EH (cell line): ENCODE data around the gene COL18A1.
A peak's percentile ranks its signal among the peaks of the same experiment; 100 is the strongest.

Experiments used
- DNase-seq: peaks from one replicate; pipeline ENCODE4 v3.0.0-alpha.2; 2015; ENCODE audit warnings: low read depth

The COL18A1 gene

DNA sequence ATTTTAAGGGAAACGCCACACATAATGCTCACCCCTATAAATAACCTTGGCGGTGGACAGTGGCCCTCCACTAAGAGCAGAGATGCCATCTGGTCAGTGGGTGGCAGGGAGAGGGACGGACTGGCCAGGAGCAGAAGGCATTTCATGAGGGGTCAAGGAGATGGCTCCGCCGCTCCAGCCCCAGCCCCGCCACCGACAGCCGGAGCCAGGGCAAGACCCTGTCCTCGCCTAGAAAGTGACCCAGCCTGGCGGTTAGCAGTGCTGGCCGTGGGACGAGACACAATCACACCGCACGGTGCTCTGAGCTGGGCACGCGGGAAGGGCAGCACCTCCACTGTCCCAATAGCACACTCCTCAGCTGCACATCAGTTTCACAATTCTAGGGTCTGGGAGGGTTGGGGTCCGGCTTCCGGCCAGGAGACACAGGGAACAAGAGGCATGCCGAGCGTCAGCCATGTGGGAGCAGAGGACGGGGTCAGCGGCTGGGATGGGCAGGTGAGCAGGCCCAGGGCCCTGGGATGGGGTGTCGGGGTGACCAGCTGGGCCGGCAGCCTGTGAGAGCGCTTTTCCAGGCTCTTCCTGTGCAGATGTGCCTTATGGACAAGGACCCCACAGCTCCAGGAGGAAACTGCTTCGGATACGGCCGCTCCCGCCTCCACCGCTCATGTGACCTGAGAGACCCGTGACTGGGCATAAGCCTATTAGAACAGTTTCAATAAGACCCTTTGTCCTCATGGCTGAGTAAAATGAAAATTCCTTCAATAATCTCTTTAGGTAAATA, 131.5 kb downstream of the COL18A1 start:
- no peak for DNase-seq

DNA sequence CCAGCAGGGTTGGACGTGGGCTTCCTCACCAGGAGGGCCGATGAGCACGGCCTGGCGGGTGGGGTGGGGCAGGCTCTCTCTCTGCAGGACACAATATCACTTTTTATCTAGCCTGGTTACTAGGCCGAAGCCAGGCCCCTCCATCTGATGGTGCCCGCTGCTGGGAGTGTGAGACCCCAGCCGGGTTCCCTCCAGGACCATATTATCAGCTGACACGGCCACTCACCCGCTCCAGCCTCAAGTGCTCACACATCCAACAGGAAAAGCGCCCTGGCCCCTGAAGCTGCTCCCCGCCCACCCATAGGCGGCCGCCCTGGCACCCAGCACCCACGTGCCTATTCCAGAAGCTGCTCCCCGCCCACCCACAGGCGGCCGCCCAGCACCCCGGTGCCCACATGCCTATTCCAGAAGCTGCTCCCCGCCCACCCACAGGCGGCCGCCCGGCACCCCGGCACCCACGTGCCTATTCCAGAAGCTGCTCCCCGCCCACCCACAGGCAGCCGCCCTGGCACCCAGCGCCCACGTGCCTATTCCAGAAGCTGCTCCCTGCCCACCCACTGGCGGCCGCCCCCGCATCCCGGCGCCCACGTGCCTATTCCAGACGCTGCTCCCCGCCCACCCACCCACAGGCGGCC, 132.3 kb downstream of the COL18A1 start:
- no peak for DNase-seq

- DNase-seq: no peak
Observed at GRCh38 chr21:45537746-45538291, 132.9 kb downstream of the COL18A1 start.

GRCh38 chr21:45538381-45539045, 133.5 kb downstream of the COL18A1 start:
- no peak for DNase-seq

GRCh38 chr21:45539046-45539795, 134.3 kb downstream of the COL18A1 start:
- no peak for DNase-seq

GRCh38 chr21:45539796-45540600, 135.0 kb downstream of the COL18A1 start:
- no peak for DNase-seq

- no peak for DNase-seq
Observed at GRCh38 chr21:45540601-45540970, 135.6 kb downstream of the COL18A1 start.

DNA sequence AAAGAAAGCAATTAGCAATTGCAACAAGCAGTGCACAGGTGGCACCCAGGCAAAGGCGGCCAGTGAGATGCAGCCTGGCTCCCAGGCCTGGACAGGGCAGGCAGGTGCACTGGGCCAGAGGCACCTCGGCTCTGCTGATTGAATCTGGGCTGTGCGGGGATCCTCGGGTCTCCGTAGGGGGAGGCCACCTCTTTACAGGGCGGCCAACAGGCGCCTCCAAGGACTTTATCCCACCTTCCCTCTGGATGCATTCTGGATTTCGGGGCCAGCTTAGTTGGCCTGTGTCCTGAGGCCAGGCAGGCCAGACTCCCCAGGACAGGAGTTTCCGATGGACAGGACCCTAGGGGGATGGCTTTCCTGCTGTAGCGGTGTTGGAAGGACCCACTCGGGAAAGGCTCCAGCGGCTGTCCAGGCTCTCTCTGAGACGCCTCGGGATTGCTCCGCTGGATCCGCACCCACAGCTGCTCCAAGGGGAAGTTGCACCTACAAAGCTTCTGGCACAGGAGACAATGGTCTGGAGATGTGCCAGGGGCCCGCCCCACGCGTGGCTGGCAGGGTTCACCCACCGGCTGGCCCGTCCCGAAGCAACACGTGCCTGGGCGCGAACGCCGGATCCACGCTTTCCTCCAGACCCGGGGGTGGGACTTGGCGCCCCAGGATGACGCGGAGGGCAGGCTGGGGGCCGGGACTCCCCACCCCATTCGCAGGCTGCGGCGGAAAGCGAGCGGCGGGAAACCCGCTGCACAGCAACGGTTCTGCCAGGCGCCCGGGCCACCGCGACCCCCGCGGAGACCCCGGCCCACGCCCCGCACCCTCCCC, 136.5 kb downstream of the COL18A1 start:
- DNase-seq: peak; percentile 54

GRCh38 chr21:45542242-45542666, 137.3 kb downstream of the COL18A1 start, which contains the start of gene SLC19A1:
TSS of gene SLC19A1 (minus strand) at chr21:45542440. CDS start at chr21:45537959, 4,481 bp downstream.
- peak; percentile 55 for DNase-seq

DNA sequence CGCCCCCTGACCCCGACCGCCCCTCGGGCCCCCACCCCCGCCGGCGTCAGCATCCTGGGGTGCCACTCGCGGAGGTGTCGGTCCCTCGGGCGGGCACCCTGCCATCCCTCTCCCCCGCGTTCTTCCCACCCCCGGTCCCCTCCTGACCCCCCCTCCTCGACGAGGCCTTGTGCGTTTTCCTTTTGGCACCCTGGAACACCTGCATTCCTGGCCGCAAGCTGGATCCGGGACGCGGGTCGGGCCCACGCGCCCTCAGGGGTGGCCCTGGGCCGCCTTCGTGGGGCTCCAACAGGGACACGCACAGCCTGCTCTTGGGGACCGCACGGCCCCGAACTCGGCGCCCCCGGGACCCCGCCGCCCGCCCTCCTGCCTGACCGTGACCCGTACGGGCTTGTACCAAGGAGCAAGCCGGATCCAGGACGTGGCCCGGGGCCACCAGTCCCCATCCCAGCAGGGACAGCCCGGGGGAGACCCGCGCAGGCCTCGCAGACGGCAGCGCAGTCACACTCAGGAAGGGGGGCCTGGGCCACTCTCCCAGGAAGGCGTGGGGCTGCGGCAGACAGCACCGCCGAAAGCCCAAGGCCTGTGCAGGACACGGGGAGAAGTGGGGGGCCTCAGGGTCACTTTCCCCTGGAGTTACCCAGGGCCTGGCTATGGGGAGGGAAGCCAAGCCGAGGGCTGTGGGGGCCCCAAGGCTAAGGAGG, 137.9 kb downstream of the COL18A1 start:
- no peak for DNase-seq

DNA sequence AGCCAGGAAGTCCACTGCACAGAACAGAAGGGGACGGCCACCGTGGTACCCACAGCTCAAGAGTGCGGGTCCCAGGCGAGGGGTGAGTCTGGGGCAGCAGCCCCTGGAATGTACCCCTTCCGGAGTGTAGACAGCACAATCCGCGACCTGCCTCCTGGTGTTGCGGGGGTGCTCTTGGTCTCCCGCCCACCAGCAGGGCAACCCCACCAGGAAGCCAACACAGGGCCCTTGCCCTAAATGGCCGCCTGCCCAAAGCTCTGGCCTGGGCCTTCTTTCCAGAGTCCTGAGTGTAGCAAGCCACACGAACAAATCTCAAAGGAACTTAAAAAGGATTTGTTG, 138.4 kb downstream of the COL18A1 start:
- DNase-seq: no peak

GRCh38 chr21:45543710-45544448, 138.9 kb downstream of the COL18A1 start:
- no peak for DNase-seq

GRCh38 chr21:45544449-45545235, 139.7 kb downstream of the COL18A1 start:
- no peak for DNase-seq

DNA sequence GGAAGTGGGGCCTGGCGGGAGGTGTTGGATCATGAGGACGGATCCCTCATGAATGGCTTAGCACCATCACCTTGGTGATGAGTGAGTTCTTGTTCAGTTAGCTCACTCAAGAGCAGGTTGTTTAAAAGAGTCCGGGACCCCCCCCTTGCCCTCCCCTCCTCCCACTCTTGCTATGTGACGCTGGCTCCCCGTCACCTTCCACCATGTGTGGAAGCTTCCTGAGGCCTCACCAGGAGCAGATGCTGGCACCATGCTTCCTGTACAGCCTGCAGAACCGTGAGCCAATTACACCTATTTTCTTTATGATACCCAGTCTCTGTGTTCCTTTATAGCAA, 140.2 kb downstream of the COL18A1 start:
- DNase-seq: no peak

DNA sequence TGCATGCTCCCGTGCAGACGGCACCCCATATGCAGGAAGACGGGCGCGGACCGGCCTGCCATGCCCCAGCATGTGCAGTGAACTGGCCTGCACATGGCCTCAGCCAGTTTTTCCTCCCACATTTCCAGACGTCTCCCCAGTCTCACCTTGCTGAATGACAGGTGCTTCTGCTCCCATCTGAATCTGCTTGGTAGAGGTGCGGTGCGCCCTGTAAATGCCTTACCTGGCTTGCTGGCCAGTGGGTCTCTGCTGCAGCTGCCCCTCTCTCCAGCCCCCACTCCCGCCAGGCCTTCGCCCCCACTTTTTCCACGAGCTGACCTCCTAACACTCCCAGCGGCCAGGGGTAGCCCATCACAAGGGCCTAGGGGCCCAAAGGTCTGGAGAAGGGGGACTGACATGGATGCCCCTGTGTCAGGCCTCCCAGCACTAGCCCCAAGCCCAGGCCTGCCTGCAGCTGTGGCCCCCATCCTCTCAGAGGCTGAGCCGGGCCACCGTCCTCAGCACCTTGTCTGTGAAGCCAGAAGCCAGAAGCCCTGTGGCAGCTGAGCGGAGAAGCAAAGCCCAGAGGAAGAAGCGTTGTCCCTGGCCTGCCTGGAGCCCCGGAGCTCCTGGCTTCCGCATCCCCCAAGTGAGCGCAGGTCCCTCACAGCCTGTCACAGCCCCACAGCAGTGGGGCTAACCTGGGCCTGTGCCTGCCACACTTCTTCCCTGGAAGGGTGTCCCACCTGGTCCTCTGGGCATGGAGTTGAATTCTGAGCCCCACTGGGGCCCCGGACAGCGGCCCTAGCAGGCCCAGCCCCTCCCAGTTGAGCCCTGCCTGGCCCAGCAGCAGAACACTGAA, 140.9 kb downstream of the COL18A1 start:
- no peak for DNase-seq

GRCh38 chr21:45546636-45547544, 141.9 kb downstream of the COL18A1 start:
- no peak for DNase-seq
